ENCODE measurements around the gene PGC.
A peak's percentile ranks its signal among the peaks of the same experiment; 100 is the strongest.

PGC gene

DNA sequence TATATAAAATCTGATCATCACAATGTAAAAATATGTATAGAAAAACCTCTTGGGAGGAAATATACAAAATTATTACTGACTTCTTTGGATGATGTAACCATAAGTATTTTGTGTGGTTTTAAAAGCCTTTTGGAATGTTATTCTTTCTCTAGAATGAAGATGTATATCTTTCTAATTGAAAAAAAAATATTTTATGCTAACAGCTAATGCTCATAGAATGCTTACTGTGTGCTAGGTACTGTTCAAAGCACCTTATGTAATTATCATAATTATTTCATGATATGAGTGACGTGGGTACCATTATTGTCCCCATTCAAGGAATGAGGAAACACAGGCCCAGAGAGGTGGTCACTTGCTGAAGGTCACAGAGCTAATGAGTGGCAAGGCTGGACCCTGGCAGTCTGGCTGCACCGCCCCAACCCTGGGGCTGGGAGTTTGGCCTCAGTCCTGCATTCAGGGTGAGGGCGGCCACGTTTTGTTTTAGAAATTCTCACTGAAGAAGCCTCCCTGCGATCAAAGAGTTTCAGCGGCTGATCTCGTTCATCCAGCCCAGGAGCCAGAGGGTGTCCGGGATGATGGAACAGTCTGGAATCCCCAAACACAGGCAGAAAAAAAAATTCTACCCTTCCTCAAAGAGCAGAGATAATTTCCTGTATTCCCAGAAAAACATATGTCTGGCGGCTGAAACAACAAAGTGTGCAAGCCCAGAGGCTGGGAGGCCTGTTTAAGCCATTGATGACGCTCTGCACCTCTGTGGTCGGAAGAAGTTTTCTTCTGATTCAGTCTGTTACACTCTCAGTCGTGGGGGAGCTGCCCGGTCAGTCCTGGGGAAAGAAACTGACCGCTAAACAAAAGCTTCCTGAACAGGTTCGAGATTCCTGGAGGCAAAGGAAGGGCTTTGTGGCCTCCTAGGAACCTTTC, 49.1 kb downstream of the PGC start:
- no peak for DNase-seq (ENCODE audit: low read depth, low spot score)

DNA sequence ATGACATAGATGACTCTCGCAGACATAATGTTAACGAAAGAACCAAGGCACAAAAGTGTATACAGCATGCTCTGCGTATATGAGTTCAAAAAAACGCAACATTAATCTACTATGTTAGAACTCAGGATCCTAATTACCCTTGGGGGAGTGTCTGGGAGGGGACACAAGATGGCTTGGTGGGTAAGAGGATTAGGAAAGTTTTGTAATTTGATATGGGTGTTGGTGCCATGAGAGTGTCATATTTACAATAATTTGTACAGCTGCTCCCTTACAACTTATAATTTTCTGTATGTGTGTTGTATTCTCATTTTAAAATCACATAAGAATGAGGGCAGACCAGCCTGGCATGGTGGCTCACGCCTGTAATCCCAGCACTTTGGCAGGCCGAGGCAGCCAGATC, 50.4 kb downstream of the PGC start:
- DNase-seq (ENCODE audit: low read depth, low spot score) = no peak

- DNase-seq (ENCODE audit: low read depth, low spot score) = no peak
These were observed 51.4 kb downstream of the PGC start for GRCh38 chr6:41695825-41696224.

DNA sequence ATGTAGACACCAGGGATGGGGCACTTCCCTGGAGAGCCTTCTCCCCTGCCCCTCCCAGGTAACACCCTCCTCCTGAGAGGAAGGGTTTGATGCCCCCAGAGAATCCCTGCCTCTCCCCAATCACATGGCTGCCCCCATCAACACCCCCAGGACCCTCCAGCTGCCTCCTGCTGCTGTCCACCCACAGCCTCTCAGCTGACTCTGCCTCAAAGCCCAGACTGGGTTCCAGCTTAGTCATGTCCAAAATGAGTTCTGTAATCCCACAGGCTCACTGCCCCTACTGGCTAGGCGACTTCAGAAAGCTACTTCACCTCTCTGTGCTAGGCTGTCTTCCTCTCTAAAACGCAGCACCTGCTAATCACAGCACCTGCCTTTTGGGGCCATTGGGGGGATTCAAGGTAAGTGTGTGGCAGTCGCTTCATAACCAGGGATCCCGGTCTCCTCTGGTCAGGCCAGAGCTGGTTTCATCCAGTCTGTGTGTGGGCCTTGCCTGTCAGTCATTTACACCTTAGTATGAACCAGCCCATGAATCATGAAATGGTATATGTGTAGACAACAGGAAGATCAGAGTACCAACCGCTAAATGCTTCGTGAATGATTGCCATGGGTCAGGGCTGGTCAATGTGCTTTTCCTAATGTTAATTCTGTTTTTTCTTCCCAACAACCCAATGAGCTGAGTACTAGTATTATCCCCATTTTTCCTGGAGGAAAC, 52.2 kb downstream of the PGC start:
- DNase-seq (ENCODE audit: low read depth, low spot score) = no peak

DNA sequence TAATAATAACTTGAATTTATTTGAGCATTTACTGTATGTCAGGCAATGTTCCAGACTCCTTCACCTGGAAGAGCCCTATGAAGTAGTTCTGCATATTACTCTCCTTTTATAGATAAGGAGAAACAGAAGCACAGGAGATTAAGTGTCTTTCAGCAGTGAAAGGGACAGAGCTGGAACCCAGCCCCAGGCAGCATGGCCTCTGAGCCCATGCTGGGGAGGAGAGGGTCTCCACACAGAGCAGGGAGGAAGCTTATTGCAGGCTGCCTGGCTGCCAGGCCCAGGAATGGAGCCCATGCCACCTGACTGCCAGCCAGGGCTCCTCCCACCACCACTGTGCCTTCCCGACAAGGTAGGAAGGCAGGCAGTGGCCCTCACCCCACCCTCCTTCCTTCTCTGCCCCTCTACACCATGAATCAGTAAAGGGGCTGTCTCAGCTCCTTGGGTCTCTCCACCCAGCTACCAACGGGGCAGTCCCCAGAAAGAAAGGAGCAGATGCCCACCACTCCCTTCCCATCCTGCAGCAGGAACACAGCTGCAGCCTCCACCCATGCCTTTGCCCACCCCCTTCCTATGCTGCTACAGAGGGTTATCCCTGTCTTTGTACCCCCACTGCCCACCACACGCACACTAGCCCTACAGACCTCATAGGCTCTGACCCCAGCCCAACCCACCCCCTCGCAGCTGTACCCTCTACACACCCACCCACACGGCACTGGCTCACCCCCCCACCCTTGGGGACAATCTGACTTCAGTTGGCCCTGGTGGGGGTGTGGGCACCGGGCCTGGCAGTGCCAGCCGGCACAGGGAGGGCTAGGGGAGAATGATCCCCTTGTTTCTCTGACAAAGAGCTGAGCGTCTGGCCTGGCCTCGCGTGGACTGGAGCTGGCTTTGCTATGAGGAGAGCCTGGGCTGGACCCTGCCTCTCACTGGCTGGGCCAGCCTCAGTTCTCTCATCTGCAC, 53.6 kb downstream of the PGC start:
- no peak for DNase-seq (ENCODE audit: low read depth, low spot score)

- DNase-seq (ENCODE audit: low read depth, low spot score) = no peak
These were observed 54.5 kb downstream of the PGC start for GRCh38 chr6:41692730-41693129.

DNA sequence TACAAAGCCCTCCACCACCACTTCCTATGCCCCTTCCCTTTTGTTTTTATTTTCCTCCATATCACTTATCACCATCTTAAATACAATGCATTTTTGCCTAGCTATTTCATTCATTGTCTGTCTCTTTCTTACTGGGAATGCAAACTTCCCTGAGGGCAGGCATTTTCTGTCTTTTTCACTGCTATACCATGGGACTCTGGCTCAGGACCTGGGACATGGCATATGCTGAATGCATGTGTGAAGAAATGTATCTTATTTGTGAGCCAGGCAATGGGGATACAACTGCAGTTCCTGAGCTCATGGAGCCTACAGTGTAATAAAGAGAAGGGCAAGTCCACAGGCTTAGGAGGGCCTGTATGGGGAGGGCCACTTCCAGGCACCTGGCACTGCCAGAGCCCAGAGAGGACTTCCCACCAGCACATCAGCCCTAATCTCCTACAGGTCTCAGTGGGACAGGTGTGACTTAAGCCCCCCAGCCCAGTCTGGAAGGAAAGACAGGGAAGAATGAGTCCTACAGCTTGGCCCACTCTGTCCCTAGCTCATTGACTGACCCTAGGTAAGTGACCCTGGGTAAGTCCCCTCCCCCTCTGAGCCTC, 55.0 kb downstream of the PGC start:
- no peak for DNase-seq (ENCODE audit: low read depth, low spot score)

GRCh38 chr6:41691426-41692079, 55.6 kb downstream of the PGC start:
- DNase-seq (ENCODE audit: low read depth, low spot score) = no peak

DNA sequence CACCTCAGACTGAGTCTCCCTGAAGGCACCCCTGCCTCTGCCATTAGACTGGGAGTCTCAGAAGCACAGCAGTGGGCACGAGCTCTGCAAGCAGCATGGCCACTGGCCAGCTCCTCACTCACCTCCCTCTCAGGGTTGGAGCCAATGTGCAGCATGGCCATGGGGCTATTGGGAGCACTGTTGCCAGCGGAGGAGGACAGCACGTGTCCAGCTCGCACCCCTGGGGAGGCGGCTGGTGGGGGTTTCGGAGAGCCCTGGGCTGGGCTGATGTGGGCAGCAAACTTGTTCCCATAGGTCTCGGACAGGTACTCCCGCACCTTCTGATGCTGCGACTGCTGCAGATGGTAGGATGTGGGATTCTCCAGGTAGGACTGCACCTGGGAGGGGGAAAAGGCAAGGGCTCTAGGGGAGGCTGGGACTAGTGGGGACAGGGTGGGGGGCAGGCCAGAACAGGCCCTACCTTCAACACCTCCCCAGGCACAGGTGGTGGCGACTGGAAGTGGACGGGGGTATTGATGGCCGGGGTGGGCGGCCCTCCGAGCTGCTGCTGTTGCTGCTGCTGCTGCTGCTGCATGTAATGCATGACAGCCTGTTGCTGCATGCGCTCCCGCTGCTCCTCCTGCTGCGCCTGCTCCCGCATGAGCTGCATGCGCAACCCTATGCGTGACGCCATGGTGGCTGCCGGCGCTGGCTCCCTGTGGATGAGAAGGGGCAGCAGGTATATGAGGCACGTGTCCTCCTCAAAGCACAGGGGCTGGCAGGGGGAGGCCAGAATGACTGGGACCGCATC, 56.5 kb downstream of the PGC start:
- DNase-seq (ENCODE audit: low read depth, low spot score) = no peak

DNA sequence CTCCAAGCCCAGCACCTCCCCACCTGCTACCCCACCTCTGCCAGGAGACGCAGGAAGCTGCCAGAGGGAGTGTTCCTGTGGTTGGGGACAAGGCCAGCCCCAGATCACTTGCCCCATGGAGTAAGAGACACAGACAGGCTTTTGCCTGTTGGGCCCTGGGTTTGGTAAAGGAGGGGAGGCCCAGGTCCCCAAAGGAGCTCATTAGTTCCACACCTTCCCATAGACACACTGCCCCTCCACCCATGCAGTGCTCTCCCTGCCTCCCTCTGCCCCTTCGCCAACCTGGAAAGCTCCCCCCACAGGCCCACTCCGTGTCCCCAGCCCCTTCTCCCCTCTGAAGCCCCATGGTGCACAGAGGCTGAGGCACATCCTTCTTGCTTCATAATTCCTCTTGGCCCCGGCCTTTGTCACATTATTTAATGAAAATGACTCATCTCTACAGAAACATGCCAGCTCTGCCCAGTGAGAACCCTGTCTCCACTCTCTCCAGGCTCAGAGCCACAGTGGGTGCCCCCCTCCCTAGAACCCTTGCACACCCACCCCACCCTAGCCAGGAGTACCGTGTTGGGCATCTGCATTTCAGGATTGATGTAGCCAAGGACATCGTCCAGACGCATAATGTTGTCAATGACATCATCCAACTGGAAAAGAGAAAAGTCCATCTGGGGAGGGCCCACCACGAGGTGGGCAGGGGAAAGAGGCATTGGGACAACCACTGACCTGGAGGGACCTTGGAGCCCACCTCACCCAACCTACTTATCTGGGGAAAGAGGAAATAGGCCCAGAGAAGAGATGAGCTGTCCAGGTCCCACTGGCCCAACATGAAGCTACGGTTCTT, 57.8 kb downstream of the PGC start:
- DNase-seq (ENCODE audit: low read depth, low spot score) = no peak

DNA sequence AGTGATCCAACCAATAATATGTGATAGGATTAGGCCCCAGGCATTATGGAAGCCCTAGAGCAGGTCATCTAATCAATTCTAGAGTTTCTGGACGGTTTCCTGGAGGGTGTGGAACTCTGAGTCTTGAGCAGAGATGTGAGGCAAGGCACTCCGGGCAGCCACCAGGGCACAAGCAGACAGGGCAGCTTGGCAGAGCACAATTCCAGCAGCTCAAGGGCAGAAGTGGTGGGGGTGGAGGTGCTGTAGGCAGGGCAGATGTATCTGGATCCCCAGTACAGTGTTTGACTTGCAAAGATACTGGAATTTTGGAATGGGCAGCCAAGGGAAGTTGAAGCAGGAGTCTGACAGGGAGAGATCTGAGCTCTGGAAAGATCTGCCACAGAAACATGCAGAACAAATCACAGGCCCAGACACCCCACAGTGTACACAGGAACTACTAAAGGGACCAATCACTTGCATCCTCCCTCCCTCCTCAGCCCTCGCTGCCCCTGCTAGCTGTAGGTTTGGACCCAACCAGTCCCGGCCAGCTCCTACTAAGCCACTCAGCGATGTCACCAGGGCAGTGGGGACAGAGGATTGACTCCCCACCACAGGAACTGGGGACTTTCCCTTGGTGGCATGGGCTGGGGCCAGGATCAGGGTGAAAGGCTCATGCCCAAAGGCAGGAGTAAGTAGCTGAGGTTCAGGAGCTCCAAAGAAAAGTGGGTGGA, 58.8 kb downstream of the PGC start:
- DNase-seq (ENCODE audit: low read depth, low spot score) = no peak

- DNase-seq (ENCODE audit: low read depth, low spot score) = peak; percentile 76
These were observed 59.6 kb downstream of the PGC start for GRCh38 chr6:41687501-41688175.

Measured in iPS DF 19.7 (cell line).